Fibroblast of skin of scalp (primary cell): ENCODE results near the gene INO80B.
A peak's percentile ranks its signal among the peaks of the same experiment; 100 is the strongest.
"Not testable (repeated sequence)": the region's sequence is repeated elsewhere in the genome, so short reads cannot be mapped to it uniquely, and the experiment has no call there.

Source experiments
- DNase-seq: peaks from one replicate; pipeline ENCODE4 v3.0.0-alpha.2; 2013

INO80B gene

GRCh38 chr2:74426181-74426758 lies 28.6 kb upstream of the INO80B start:
- DNase-seq = no peak

GRCh38 chr2:74427551-74427950 lies 27.3 kb upstream of the INO80B start:
- DNase-seq = no peak

DNA sequence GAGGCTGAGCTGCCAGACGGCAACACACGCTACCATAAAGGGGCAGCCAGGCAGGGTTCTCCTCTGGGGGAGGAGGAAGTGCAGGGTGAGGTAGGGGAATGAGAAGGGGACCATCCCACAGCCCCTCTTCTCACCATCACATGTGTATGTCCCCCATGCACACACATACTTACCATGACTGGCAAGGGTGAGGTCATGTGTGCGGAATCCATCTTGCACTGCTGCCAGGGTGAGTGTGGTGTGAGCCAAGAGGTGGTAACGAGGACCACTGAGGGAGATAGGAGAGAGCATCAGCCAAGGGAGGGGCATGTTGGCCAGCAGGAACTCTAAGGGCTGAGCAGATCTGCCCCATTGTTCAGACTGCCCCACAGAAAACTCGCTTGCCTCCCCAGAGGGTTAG lies 26.2 kb upstream of the INO80B start:
- DNase-seq = no peak

DNA sequence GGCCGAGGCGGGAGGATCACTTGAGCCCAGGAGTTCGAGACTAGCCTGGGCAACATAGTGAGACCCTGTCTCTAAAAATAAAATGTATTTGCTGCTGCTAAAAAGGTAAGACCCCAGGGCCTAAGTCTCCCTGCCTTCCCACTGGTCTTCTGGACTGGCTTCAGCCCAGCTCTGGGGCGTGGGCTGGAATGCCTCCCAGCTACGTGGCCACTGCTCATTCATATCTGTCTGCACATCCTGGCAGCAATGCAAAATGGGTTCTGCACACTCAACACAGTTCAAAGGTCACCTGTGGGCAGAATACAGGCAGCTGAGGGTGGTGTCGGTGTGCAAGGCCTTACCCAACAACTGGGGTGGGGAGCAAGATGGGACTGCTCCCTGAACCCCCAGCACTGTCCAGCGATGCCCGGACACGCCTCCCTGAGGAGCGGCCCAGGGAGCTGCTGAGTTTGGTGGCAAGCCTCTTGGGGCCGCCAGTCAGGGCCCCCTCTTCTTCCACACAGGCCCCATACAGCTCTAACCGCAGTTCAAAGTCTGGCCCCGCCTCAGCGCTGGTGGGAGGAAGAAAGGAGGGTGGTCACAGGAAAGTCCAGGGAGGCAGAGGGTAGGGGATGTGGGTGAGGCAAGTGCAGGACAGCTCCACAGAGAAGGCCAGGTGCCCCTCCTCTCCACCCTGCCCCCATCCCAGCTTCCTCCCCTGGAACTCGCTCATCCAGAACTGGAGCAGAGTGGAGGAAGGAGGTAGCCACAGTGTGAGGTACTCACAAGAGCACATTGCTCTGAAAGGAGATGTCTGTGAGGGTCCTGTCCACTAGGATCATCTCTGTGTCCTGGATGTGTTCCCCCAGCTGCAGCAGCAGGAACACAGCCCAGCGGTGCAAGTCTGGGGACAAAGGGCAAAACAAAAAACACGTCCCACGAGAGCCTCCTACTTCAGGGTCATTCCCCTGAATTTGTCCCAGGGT lies 25.1 kb upstream of the INO80B start:
- DNase-seq = no peak

DNA sequence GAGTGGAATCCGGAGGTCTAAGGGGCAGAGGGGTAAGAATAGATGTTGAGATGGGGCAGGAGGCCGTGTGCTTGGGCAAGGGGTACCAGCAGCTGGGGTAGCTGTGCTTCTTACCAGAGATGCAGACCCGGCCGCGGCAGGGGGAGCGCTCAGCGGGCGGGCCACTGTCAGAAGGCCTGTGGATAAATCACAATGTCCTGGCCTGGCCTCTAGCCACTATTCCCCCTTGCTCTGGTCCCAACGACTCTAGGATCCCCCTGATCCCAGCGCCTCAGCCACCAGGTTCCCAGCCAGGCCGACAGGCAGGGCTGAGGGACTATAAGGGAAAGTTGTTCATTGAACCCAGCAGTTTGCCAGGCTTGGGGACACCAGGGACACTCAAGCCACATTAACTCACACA lies 24.4 kb upstream of the INO80B start:
- no peak for DNase-seq

GRCh38 chr2:74436111-74436805 lies 18.6 kb upstream of the INO80B start:
- no peak for DNase-seq

DNA sequence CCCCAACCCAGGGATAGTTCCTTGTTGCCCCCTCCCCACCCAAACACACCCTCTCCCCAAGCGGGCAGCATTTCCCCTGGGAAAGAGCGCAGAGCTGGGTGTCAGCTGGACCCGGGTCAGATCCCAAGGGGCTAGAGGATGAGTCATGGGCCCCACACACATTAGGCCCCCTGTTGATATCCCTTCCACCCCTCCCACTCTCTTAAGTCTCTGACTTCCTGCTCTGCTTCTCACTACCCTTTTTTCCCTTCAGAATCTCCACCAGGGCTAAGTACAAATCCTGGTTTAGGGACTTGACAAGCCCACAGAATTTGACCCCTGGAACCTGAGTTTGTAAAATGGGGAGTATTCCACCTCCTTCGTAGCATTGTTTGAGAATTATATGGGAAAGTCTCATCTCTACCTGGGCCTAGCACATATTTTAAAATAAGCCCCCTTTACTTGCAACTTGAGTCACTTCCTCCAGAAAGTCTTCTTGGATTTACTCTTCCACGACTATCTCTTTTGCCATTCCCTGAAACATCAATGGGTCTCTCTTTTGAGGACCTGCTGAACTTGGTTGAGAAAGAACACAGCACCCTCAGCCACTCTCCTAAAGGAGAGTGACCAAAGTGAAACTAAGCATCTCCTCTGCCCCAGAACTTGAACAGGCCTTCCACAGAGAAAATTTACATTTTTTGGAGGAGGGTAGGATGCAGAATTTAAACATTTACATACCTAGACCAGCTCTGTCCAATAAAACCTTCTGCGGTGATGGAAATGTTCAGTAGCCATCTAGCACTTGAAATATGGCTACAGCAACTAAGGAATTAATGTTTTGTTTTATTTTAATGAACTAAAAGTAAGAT lies 17.8 kb upstream of the INO80B start:
- DNase-seq = peak; percentile 38

DNA sequence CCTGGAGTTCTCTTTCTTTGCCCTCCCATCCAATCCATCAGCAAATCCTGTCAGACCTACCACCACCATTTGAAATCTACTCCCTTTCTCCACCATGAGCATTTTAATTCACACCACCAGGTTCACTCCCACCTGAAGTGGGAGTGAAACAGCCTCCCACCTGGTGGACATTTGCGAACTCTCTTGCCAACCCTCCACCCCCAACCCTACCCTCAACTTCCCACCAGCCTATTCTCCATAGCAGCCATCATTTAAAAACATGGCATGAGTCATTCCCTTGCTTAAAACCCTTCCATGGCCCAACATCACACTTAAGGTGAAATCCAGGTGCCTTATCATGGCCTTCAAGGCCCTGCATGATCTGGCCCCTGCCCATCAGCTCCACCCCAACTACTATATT lies 16.6 kb upstream of the INO80B start:
- no peak for DNase-seq

GRCh38 chr2:74439373-74439772 lies 15.5 kb upstream of the INO80B start:
- no peak for DNase-seq

- DNase-seq = peak; percentile 31
These were observed 15.0 kb upstream of the INO80B start for GRCh38 chr2:74439803-74440377.

GRCh38 chr2:74440378-74441169 lies 14.3 kb upstream of the INO80B start:
- DNase-seq = peak; percentile 85

DNA sequence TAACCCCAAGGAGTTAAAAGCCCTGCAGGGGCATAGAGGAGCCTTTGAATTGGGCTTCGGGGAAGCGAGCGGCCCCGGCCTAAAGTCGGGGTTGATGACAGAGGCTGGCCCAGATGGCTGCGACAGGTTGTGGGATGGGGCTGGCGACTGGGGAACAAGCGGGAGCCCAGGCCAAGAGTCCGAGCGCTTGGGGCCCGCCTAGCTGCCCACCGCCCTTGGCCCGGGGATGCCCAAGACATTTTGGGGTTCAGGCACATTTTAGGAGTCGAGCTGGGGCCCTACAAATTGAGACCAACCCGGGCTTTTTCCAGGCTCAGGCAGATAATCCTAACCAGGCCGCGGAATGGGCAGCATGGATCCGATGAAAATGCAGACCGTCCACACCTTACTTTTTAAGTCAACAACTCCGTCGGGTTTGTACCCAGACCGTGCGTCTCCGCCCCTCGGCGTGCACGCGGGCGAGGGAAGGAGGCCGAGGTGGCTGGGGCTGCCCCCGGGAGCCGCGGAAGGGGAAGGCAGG lies 13.7 kb upstream of the INO80B start:
- DNase-seq = no peak

- no peak for DNase-seq
These were observed 13.0 kb upstream of the INO80B start, which contains the start of gene RTKN for GRCh38 chr2:74441690-74442482. TSS of gene RTKN (minus strand) at chr2:74441937. CDS start at chr2:74441816, 121 bp downstream.

- DNase-seq = not testable (repeated sequence)
These were observed 12.2 kb upstream of the INO80B start for GRCh38 chr2:74442483-74443297.

DNA sequence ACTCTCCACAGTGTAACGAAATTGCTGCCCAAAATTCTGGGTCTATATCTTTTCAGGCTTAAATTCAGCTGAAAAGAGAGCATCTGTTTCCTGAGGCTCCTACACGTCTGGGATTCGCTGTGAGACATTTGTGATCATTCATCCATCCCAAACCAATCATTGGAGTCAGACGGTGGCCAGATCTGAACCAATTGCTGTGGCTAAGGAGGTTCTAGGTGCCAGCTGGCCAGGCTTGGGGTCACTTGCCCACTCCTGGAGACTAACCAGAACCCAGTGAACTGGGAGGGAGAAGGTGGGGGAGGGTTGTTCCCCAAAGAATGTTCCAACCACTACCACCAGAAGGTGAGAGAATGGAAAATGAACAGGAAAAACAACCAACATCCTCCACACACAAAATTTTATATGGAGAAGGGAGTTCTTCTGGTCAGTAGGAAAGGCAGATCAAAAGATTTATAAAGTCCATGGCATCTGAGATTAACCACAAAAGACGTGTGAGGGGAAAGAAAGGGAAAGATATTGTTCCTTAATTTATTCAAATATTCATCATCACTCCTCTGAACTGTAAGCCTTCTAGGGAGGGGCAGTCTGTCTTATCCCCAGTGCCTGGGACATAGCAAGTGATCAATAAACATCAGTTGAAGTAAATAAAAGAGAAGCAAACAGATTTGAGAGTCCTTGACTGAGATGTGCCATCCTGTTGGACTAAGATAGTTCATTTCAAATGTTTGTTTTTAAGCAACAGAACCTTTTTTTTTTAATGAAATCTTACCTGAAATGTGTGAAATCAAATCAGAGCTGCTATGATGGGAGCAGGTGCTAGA lies 10.2 kb upstream of the INO80B start:
- no peak for DNase-seq

- no peak for DNase-seq
These were observed 7.5 kb upstream of the INO80B start for GRCh38 chr2:74447230-74447999.

DNA sequence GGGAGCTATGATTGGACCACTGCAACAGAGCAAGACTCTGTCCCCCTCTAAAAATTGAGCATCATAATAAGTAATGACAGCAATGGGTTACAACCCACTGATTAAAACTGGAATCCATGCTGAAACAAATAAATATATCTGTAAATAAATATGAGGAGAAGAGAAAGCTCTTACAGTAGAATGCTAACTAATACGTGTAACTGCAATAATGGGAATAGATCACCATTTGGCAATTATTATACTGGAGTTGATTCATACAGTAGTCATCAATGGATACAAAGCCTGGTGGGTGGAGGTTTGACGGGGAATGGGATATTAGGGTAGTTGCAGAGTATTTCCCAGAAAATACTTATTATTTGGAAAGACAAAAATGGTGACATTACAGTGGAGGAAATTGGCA lies 6.1 kb upstream of the INO80B start:
- DNase-seq = no peak
